GM18498 (cell line): Measurements from ENCODE around the gene TMEM141.
"Not testable (repeated sequence)": the region's sequence is repeated elsewhere in the genome, so short reads cannot be mapped to it uniquely, and the experiment has no call there.

Experiments used
- ATAC-seq: cut with Tn5 transposase; IDR thresholded peaks from one replicate; pipeline ENCODE4 v1.9.1; 2021; ENCODE audit warnings: mild to moderate bottlenecking, moderate library complexity; ENCODE audit not compliant: unreplicated experiment

TMEM141 gene

GRCh38 chr9:136793086-136793946 lies 2.2 kb downstream of the TMEM141 start:
- no peak for ATAC-seq

- no peak for ATAC-seq
These were observed 3.3 kb downstream of the TMEM141 start for GRCh38 chr9:136794281-136794999.

DNA sequence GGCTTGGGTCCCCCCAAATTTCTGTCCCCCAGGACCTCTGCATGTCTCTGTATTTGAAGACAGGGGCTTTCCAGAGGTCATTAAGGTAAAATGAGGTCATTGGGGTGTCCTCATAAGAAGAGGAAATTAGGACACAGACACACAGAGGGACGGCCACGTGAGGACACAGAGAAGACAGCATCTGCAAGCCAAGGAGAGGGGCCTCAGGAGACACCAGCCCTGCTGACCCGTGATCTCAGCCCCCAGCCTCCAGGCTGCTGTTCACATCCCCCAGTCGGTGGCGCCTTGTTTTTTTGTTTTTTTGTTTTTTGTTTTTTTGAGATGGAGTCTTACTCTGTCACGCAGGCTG lies 3.8 kb downstream of the TMEM141 start:
- ATAC-seq, result no peak

- no peak for ATAC-seq
These were observed 5.2 kb downstream of the TMEM141 start, which contains the start of gene CCDC183 for GRCh38 chr9:136796238-136796774. Gene CCDC183, plus strand, starts transcription at chr9:136796338. Its CDS starts 60 bp downstream, at chr9:136796398.

DNA sequence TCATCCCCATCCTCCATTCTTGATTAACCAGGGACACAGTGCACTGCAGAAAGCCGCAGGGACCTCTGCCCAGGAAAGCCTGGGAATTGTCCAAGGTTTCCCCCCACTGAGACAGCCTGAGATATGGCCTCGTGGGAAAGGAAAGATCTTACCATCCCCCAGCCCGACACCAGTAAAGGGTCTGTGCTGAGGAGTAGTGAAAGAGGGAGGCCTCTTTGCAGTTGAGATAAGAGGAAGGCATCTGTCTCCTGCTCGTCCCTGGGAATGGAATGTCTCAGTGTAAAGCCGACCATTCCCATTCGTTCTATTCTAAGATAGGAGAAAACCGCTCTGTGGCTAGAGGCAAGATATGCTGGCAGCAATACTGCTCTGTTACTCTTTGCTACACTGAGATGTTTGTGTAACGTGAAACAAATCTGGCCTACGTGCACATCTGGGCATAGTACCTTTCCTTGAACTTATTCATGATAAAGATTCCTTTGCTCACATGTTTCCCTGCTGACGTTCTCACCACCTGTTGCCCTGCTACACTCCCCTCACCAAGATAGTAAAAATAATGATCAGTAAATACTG lies 5.7 kb downstream of the TMEM141 start:
- not testable (repeated sequence) for ATAC-seq

GRCh38 chr9:136798708-136799078 lies 7.5 kb downstream of the TMEM141 start:
- ATAC-seq, result no peak

GRCh38 chr9:136799079-136799853 lies 8.1 kb downstream of the TMEM141 start:
- no peak for ATAC-seq

DNA sequence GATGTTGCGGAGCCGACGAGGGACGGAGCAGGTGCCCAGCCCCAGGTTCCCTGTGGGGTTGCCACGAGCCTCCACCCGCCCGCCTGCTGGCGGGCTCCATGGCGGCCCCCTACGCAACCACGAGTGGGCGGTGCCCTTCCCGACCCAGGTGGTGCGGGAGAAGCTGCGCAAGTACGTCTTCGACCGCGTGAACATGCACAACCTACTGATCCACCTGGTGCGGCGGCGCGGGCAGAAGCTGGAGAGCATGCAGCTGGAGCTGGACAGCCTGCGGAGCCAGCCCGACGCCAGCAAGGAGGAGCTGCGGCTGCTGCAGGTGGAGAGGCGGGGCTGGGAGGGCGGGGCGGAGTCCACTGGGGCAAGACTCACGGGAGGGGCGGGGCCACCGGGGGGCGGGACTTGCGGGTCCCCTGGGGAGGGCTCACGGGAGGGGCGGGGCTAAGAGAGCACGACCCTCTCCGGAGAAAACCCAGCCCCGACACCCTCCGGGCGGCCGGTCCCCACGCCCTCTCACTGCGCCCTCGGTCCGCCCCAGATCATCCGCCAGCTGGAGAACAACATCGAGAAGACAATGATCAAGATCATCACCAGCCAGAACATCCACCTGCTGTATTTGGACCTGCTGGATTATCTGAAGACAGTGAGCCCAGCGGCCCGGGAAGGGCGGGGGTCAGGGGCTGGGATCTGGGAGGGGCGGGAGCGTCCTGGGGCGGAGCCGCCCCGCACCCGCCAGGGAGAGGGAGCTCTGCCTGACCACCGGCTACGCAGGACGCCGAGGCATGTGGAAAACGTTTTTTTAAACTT lies 8.9 kb downstream of the TMEM141 start:
- peak; percentile 73 for ATAC-seq

- no peak for ATAC-seq
These were observed 11.2 kb downstream of the TMEM141 start for GRCh38 chr9:136802321-136802720.

- ATAC-seq, result not testable (repeated sequence)
These were observed 11.9 kb downstream of the TMEM141 start for GRCh38 chr9:136803009-136803550.

DNA sequence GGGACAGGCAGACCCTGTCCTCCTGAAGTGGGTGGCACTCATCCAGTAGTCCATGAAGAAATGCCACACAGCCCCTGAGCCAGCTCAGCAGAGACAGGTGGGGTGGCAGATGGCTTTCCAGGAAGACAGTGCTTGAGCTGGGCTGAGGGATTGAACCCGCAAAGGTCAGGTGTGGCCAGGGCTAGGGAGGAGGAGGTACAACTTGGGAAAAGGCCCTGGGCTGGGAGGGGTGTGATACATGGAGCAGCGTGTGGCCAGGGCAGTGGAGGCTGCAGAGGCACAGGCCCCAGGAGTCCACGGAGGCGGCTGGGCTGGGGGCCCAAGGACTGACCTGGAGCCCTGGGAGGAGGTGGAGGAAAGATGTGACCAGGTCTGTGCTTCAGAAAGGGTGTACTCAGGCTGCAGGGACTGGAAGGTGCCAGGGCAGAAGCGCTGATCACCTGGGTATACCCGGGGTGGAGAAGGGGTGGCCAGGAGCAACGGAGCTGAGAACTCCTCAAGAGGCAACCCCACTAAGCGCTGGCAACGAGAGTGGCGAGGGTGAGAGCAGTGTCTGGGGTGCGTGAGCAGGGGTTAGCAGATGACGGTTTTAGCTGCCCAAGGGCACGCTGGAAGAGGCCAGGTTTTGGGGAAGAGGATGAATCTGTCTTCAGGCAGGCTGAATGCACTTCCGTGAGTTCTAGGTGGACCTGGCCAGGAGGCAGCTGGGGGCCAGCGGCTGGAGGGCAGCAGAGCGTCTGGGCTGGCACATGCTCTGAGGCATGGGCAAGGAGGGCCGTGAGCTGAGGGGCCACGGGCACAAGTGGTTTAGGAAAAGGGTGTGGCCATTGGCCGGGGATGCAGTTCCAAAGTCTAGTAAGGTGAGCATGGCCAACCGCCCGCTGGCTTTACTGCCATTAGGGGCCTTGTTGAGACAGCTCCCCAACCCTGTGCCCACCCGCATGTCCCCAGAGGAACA lies 12.7 kb downstream of the TMEM141 start:
- ATAC-seq, result no peak

GRCh38 chr9:136804509-136805206 lies 13.5 kb downstream of the TMEM141 start:
- ATAC-seq, result no peak

GRCh38 chr9:136805207-136805740 lies 14.1 kb downstream of the TMEM141 start:
- ATAC-seq, result no peak

DNA sequence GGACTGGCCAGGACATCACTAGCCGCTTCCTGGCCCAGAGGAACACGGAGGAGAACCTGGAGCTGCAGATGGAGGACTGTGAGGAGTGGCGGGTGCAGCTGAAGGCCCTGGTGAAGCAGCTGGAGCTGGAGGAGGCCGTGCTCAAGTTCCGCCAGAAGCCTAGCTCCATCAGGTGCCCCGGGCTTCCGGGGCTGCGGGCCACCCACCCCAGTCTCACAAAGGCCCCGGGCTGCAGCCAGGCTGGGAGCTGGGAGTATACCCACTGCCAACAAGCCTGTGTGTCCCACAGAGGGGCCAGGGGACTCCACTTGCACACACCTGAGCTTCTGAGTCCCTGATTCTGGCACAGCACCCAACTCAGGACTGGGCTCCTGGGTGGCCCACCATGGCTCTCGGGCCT lies 14.9 kb downstream of the TMEM141 start:
- ATAC-seq, result no peak

GRCh38 chr9:136806631-136807201 lies 15.6 kb downstream of the TMEM141 start:
- ATAC-seq, result no peak

- ATAC-seq, result peak; percentile 80
These were observed 16.3 kb downstream of the TMEM141 start, which contains the start of gene RABL6 for GRCh38 chr9:136807281-136808074. Gene RABL6, plus strand, starts transcription at chr9:136807948. Its CDS starts 249 bp downstream, at chr9:136808197.
